ENCODE measurements around the gene FEM1A. TPM values are rescaled to one million over a fixed set of nuclear protein-coding genes. Genes with fewer than 3 reads are reported as not detected.

The FEM1A gene
- total RNA-seq, 1 experiment from 2014 or later, result 13.4 TPM

DNA sequence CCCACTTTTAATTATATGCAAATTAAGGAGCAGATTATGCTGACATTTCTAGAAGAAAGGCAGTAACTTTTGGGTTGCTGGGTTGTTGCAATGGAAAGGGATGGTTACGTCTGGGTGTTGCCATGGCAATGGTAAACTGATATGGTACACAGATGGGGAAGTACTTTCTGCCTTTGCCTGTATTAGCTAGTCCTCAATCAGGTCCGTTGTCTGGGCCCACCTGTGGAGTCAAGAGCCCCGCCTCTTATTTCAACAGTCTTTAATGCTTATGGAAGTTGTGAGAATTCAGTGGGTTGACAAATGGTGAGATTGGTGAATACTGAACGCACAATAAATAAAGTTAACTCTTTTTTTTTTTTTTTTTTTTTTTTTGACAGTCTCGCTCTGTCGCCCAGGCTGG is 37.3 kb upstream of the FEM1A start:
- TF ChIP-seq, protein P1, sequence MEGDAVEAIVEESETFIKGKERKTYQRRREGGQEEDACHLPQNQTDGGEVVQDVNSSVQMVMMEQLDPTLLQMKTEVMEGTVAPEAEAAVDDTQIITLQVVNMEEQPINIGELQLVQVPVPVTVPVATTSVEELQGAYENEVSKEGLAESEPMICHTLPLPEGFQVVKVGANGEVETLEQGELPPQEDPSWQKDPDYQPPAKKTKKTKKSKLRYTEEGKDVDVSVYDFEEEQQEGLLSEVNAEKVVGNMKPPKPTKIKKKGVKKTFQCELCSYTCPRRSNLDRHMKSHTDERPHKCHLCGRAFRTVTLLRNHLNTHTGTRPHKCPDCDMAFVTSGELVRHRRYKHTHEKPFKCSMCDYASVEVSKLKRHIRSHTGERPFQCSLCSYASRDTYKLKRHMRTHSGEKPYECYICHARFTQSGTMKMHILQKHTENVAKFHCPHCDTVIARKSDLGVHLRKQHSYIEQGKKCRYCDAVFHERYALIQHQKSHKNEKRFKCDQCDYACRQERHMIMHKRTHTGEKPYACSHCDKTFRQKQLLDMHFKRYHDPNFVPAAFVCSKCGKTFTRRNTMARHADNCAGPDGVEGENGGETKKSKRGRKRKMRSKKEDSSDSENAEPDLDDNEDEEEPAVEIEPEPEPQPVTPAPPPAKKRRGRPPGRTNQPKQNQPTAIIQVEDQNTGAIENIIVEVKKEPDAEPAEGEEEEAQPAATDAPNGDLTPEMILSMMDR (IDR thresholded peaks at IDR 0.05; ENCODE audit: insufficient read depth in 1 of 2, low read depth in 1 of 2, low read length in 1 of 2, severe bottlenecking in 1 of 2, unreplicated experiment in 1 of 2), result no peak
- H3K27ac Mint-ChIP-seq (ENCODE audit: unreplicated experiment), result no peak overlapping the region
- no TSS peak for BruUV-seq (replicated peaks)
- intact Hi-C loops (cut with micrococcal nuclease; ENCODE audit: unreplicated experiment), result no loop called here
- no peaks in the 10 kb centered on the region for H3K9me3 ChIP-seq
- H3K4me3 ChIP-seq (ENCODE audit: low read depth, low read length), result no peak overlapping the region
- CTCF ChIA-PET, result interaction anchor here (0.6 kb wide), 1 partner anchor 112 kb away, joined by 3 read pairs; no protein-coding TSS in a partner anchor
- no peaks in the 10 kb centered on the region for H3K4me1 Mint-ChIP-seq (ENCODE audit: low read depth, unreplicated experiment)
- no peaks in the 10 kb centered on the region for H3K9me3 Mint-ChIP-seq (ENCODE audit: unreplicated experiment)
- peaks cover 7% of the 10 kb centered on the region for H3K27me3 Mint-ChIP-seq (ENCODE audit: insufficient read depth, unreplicated experiment)
- H3K36me3 ChIP-seq (ENCODE audit: control insufficient read depth, insufficient read depth, low read length), result no peaks in the 10 kb centered on the region
- no peak overlapping the region for H3K4me3 Mint-ChIP-seq (ENCODE audit: unreplicated experiment)
- H3K27me3 ChIP-seq (replicated peaks; ENCODE audit: control insufficient read depth, insufficient read depth, low read length), result no peaks in the 10 kb centered on the region
- no peaks in the 10 kb centered on the region; the same call in 1 of the 2 replicates for H3K4me1 ChIP-seq
- POLR2A ChIA-PET, result no interaction called here
- no peak for DNase-seq
- peaks cover 9% of the 10 kb centered on the region for H3K36me3 Mint-ChIP-seq (ENCODE audit: insufficient read depth, unreplicated experiment)

DNA sequence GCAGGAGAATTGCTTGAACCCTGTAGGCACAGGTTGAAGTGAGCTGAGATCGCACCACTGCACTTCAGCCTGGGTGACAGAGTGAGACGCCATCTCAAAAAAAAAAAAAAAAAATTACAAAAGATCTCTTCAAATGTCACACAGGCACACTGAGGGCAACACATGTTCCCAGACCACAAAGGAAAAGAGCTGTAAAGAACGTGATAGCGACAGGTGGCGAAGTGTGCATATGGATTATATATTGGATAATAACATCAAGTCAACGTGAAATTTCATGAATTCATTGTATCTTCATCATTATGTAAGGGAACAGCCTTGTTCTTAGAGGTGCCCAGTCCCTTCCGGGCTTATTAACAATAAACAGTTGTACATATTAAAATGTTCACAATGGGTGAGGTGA is 36.1 kb upstream of the FEM1A start:
- Mint-ChIP-seq H3K4me1 (ENCODE audit: low read depth, unreplicated experiment) (no peaks in the 10 kb centered on the region), H3K9me3 (ENCODE audit: unreplicated experiment) (no peaks in the 10 kb centered on the region), H3K36me3 (ENCODE audit: insufficient read depth, unreplicated experiment) (peaks cover 9% of the 10 kb centered on the region), H3K4me3 (ENCODE audit: unreplicated experiment) (no peak overlapping the region), H3K27me3 (ENCODE audit: insufficient read depth, unreplicated experiment) (peaks cover 3% of the 10 kb centered on the region), H3K27ac (ENCODE audit: unreplicated experiment) (no peak overlapping the region)
- H3K9me3 ChIP-seq, result no peaks in the 10 kb centered on the region
- H3K4me3 ChIP-seq (ENCODE audit: low read depth, low read length), result no peak overlapping the region
- BruUV-seq (replicated peaks), result no TSS peak
- peaks cover 5% of the 10 kb centered on the region; the same call in 1 of the 2 replicates for H3K4me1 ChIP-seq
- intact Hi-C loops (cut with micrococcal nuclease; ENCODE audit: unreplicated experiment), result no loop called here
- TF ChIP-seq, protein P1 (IDR thresholded peaks at IDR 0.05; ENCODE audit: insufficient read depth in 1 of 2, low read depth in 1 of 2, low read length in 1 of 2, severe bottlenecking in 1 of 2, unreplicated experiment in 1 of 2), result no peak
- ChIA-PET CTCF (no interaction called here), POLR2A (no interaction called here)
- no peaks in the 10 kb centered on the region for H3K27me3 ChIP-seq (replicated peaks; ENCODE audit: control insufficient read depth, insufficient read depth, low read length)
- no peak for DNase-seq
- H3K36me3 ChIP-seq (ENCODE audit: control insufficient read depth, insufficient read depth, low read length), result no peaks in the 10 kb centered on the region

DNA sequence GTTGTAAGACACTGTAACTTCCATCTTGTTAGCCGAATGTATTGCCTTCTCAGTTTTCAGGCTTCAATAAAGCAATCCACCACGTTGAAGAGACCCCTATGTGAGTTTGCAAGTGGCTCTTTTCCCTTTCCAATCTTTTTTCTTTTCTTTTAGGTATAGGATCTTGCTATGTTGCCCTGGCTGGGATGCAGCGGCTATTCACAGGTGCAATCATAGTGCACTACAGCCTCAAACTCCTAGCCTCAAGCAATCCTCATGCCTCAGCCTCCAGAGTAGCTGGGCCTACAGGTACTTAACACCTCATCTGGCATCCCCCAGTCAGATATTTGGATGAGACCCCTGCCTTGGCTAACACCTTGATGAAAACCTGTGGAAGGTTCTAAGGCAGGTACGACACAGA is 33.5 kb upstream of the FEM1A start:
- CTCF ChIA-PET, result no interaction called here
- H3K27me3 ChIP-seq (replicated peaks; ENCODE audit: control insufficient read depth, insufficient read depth, low read length), result no peaks in the 10 kb centered on the region
- Mint-ChIP-seq H3K27me3 (ENCODE audit: insufficient read depth, unreplicated experiment) (peaks cover 3% of the 10 kb centered on the region), H3K4me1 (ENCODE audit: low read depth, unreplicated experiment) (no peaks in the 10 kb centered on the region), H3K9me3 (ENCODE audit: unreplicated experiment) (no peaks in the 10 kb centered on the region), H3K36me3 (ENCODE audit: insufficient read depth, unreplicated experiment) (peaks cover 9% of the 10 kb centered on the region), H3K27ac (ENCODE audit: unreplicated experiment) (no peak overlapping the region), H3K4me3 (ENCODE audit: unreplicated experiment) (no peak overlapping the region)
- POLR2A ChIA-PET, result no interaction called here
- no peaks in the 10 kb centered on the region for H3K9me3 ChIP-seq
- H3K36me3 ChIP-seq (ENCODE audit: control insufficient read depth, insufficient read depth, low read length), result no peaks in the 10 kb centered on the region
- H3K4me1 ChIP-seq, result peaks cover 8% of the 10 kb centered on the region; the same call in 1 of the 2 replicates
- BruUV-seq (replicated peaks), result no TSS peak
- intact Hi-C loops (cut with micrococcal nuclease; ENCODE audit: unreplicated experiment), result no loop called here
- H3K4me3 ChIP-seq (ENCODE audit: low read depth, low read length), result no peak overlapping the region
- no peak for DNase-seq
- TF ChIP-seq, protein P1 (IDR thresholded peaks at IDR 0.05; ENCODE audit: insufficient read depth in 1 of 2, low read depth in 1 of 2, low read length in 1 of 2, severe bottlenecking in 1 of 2, unreplicated experiment in 1 of 2), result no peak
